SK-N-SH treated with all-trans-retinoic acid at 6 μM for 48 hours (cell line): ENCODE data around the gene OMG.

ENCODE experiments used
- ARNTL ChIP-seq: fragments of 450-650 bp; formaldehyde crosslinking; IDR thresholded peaks from 2 replicates; pipeline ENCODE4 v1.5.0; 2020; ENCODE audit warnings: low read depth, mild to moderate bottlenecking, moderate library complexity, borderline replicate concordance
- TF ChIP-seq, protein P1 (sequence below): fragments of 250-450 bp; sonication (Bioruptor Pico); IDR thresholded peaks from 2 replicates; pipeline ENCODE4 v1.5.1; 2020; ENCODE audit warnings: low read depth, mild to moderate bottlenecking, moderate library complexity

GRCh38 chr17:31274252-31274651 is 22.8 kb downstream of the OMG start:
- TF ChIP-seq ARNTL (CRISPR knock-in tag): no peak
- TF ChIP-seq, protein P1, sequence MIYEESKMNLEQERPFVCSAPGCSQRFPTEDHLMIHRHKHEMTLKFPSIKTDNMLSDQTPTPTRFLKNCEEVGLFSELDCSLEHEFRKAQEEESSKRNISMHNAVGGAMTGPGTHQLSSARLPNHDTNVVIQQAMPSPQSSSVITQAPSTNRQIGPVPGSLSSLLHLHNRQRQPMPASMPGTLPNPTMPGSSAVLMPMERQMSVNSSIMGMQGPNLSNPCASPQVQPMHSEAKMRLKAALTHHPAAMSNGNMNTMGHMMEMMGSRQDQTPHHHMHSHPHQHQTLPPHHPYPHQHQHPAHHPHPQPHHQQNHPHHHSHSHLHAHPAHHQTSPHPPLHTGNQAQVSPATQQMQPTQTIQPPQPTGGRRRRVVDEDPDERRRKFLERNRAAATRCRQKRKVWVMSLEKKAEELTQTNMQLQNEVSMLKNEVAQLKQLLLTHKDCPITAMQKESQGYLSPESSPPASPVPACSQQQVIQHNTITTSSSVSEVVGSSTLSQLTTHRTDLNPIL: no peak
